Measurements from ENCODE around the gene JOSD2. TPM values are rescaled to one million over a fixed set of nuclear protein-coding genes. Genes with fewer than 3 reads are reported as not detected.
A peak's percentile ranks its signal among the peaks of the same experiment; 100 is the strongest.

JOSD2 gene
- total and polyA plus RNA-seq, 9 of the 15 experiments (the other 6 are each of a cell fraction or from before 2014, with no cell fraction given): 0.06 to 14.4 (median 3.1) TPM

- peaks cover 53% of the 10 kb centered on the region; the same call in 2 of the 3 replicates for H3K36me3 ChIP-seq (ENCODE audit: control insufficient read depth, insufficient read depth, low read length)
- intact Hi-C loops (cut with micrococcal nuclease) (no loop called here), in situ Hi-C loops (cut with MboI) (no loop called here)
- no peak for TF ChIP-seq PHF20 (IDR thresholded peaks at IDR 0.05; ENCODE audit: partially characterized antibody)
- no peak for TF ChIP-seq KDM5B (IDR thresholded peaks at IDR 0.05; ENCODE audit: insufficient replicate concordance, low read depth, low read length)
- TF ChIP-seq CEBPZ (IDR thresholded peaks at IDR 0.05; ENCODE audit: borderline replicate concordance, low read depth, low read length): no peak
- TF ChIP-seq HMGN3 (IDR thresholded peaks at IDR 0.05; ENCODE audit: borderline replicate concordance, extremely low read depth, insufficient read length, low read depth, low read length): no peak
- TF ChIP-seq SRSF1 (IDR thresholded peaks at IDR 0.05; ENCODE audit: low read depth, low read length): no peak
- no peak for TF ChIP-seq GATAD2B (IDR thresholded peaks at IDR 0.05; ENCODE audit: borderline replicate concordance)
- no peak for TF ChIP-seq GTF2A2 (tag; IDR thresholded peaks at IDR 0.05)
- no peak for TF ChIP-seq ERF (CRISPR knock-in tag; IDR thresholded peaks at IDR 0.05)
- TF ChIP-seq, protein P1, sequence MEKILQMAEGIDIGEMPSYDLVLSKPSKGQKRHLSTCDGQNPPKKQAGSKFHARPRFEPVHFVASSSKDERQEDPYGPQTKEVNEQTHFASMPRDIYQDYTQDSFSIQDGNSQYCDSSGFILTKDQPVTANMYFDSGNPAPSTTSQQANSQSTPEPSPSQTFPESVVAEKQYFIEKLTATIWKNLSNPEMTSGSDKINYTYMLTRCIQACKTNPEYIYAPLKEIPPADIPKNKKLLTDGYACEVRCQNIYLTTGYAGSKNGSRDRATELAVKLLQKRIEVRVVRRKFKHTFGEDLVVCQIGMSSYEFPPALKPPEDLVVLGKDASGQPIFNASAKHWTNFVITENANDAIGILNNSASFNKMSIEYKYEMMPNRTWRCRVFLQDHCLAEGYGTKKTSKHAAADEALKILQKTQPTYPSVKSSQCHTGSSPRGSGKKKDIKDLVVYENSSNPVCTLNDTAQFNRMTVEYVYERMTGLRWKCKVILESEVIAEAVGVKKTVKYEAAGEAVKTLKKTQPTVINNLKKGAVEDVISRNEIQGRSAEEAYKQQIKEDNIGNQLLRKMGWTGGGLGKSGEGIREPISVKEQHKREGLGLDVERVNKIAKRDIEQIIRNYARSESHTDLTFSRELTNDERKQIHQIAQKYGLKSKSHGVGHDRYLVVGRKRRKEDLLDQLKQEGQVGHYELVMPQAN (IDR thresholded peaks at IDR 0.05; ENCODE audit: borderline replicate concordance): no peak
- no peak for TF ChIP-seq ZNF668 (CRISPR knock-in tag; IDR thresholded peaks at IDR 0.05)
- TF ChIP-seq PRDM10 (IDR thresholded peaks at IDR 0.05; ENCODE audit: partially characterized antibody): no peak
- no peak for TF ChIP-seq TCFL5 (CRISPR knock-in tag; conservative IDR thresholded peaks at IDR 0.05)
- CTCF ChIA-PET (ENCODE audit: low intra/inter-chr PET ratio): no interaction called here
- peaks cover 5 to 42% of the 10 kb centered on the region in 2 experiments; a peak in 4 of 5 replicates for H3K4me1 ChIP-seq (replicated peaks in 1 of 2; ENCODE audit: control insufficient read depth in 2 of 2, insufficient read depth in 2 of 2, low read length in 2 of 2)
- no peak overlapping the region for H3K4me2 ChIP-seq (ENCODE audit: insufficient read depth, low read length)
- H3K79me2 ChIP-seq (ENCODE audit: control insufficient read depth, insufficient read depth, low read length): peaks cover 25% of the 10 kb centered on the region
- peaks cover 7% of the 10 kb centered on the region; the same call in 1 of the 2 replicates for H4K20me1 ChIP-seq (replicated peaks; ENCODE audit: control insufficient read depth, insufficient read depth, low read length)
- POLR2A ChIA-PET: no interaction called here
- H3K4me3 ChIP-seq: no peak overlapping the region
- ATAC-seq: no peak
- no peaks in the 10 kb centered on the region for H3K9me1 ChIP-seq (ENCODE audit: control insufficient read depth, insufficient read depth, low read length)
- H3K9ac ChIP-seq (ENCODE audit: insufficient read depth in 1 of 2, low read depth in 2 of 2, low read length in 2 of 2): 0 out of 4 replicates have a peak overlapping the region, but pooled peaks of 1 of the 2 experiments have one; percentile 5
- no peak overlapping the region for H3K27ac ChIP-seq (ENCODE audit: extremely low read depth, low read depth, low read length)
- no peak for DNase-seq (ENCODE audit: extremely low read depth in 1 of 4, low spot score in 3 of 4)
- no peak overlapping the region for H2AFZ ChIP-seq (ENCODE audit: low read depth, low read length)
- no TSS peak for BruUV-seq (replicated peaks)
- no peak for FAIRE-seq
- 64% methylated on average over 18 of the region's 27 CpGs for WGBS (ENCODE audit: insufficient coverage, low coverage, missing lambda C conversion rate)
- H3K27me3 ChIP-seq (ENCODE audit: control insufficient read depth in 2 of 2, insufficient read depth in 2 of 2, low read length in 2 of 2): no peaks in the 10 kb centered on the region; a peak in 1 of 5 replicates
- H3K9me3 ChIP-seq (replicated peaks; ENCODE audit: control insufficient read depth, insufficient read depth, low read depth, low read length): peaks cover 6% of the 10 kb centered on the region
These were observed 29.4 kb downstream of the JOSD2 start for GRCh38 chr19:50481351-50482149.
